ENCODE measurements around the gene WIPF2. TPM values are rescaled to one million over a fixed set of nuclear protein-coding genes. Genes with fewer than 3 reads are reported as not detected.
A peak's percentile ranks its signal among the peaks of the same experiment; 100 is the strongest.

Gene WIPF2
- polyA plus RNA-seq, 1 donor (not counting 4 experiments of a cell fraction or from before 2014, with no cell fraction given) = 8.5 TPM

- H3K27me3 ChIP-seq (ENCODE audit: control insufficient read depth, extremely low read depth, insufficient read depth, low read length) = no peaks in the 10 kb centered on the region
- no peak for DNase-seq (ENCODE audit: low read depth, low spot score)
- H3K9me1 ChIP-seq (ENCODE audit: control insufficient read depth, extremely low read depth, insufficient read depth, low read length) = no peaks in the 10 kb centered on the region
- no peaks in the 10 kb centered on the region for H3K36me3 ChIP-seq (ENCODE audit: control insufficient read depth in 2 of 2, extremely low read depth in 1 of 2, insufficient read depth in 2 of 2, low read length in 2 of 2)
- H3K27ac ChIP-seq (ENCODE audit: control insufficient read depth, insufficient read depth, low read length) = peak overlapping the region; percentile 41
- peaks cover 44% of the 10 kb centered on the region for H3K4me1 ChIP-seq (ENCODE audit: control insufficient read depth, extremely low read depth, insufficient read depth, low read length)
- H3K4me2 ChIP-seq (ENCODE audit: control insufficient read depth, extremely low read depth, insufficient read depth, low read depth, low read length) = peak overlapping the region; percentile 52
- H4K20me1 ChIP-seq (ENCODE audit: control insufficient read depth, extremely low read depth, insufficient read depth, low read length) = no peaks in the 10 kb centered on the region
- no peaks in the 10 kb centered on the region for H3K79me2 ChIP-seq (ENCODE audit: control insufficient read depth, insufficient read depth, low read length)
- peak overlapping the region; percentile 0 for H3K9ac ChIP-seq (ENCODE audit: control insufficient read depth, extremely low read depth, insufficient read depth, low read length)
- H2AFZ ChIP-seq (ENCODE audit: control insufficient read depth, low read length) = no peak overlapping the region
- FAIRE-seq = no peak
- H3K4me3 ChIP-seq (ENCODE audit: control insufficient read depth in 2 of 3, extremely low read depth in 1 of 3, insufficient read depth in 2 of 3, low read depth in 1 of 3, low read length in 3 of 3) = no peak overlapping the region
- no peak for TF ChIP-seq EZH2 (IDR thresholded peaks at IDR 0.05; ENCODE audit: low read length)
- TF ChIP-seq CTCF (optimal IDR thresholded peaks at IDR 0.05 in 1 of 3, IDR thresholded peaks at IDR 0.05 in 1 of 3, conservative IDR thresholded peaks at IDR 0.05 in 1 of 3; ENCODE audit: extremely low read depth in 1 of 3, insufficient read depth in 2 of 3, low read length in 3 of 3) = no peak
- H3K9me3 ChIP-seq (ENCODE audit: control insufficient read depth, low read depth, low read length) = no peaks in the 10 kb centered on the region
- dilution Hi-C loops (cut with MboI; ENCODE audit: extremely low pct_ligation_motif_present, low sequenced_read_pairs) = no loop called here
Measured at GRCh38 chr17:40180694-40181093, 38.4 kb upstream of the WIPF2 start.

DNA sequence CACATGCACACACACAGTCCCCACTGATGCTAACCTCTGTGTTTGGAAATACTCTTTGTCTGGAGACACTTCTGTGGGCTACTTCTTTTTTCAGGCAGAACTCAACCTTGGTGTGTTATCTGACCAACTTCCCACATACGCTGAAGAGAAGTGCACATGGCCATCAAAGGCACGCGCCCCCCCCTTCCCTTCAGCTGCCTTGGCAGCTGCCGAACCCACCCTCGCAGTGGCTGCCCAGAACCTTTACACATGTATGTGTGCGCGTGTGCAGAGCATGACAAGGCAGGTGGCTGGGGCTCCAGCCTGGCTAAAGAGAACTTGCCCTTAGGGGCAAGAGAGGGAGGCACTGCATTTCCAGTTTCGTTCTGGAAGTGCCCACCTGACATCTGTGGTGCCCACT lies 37.9 kb upstream of the WIPF2 start:
- no peaks in the 10 kb centered on the region for H3K9me1 ChIP-seq (ENCODE audit: control insufficient read depth, extremely low read depth, insufficient read depth, low read length)
- no peak overlapping the region for H2AFZ ChIP-seq (ENCODE audit: control insufficient read depth, low read length)
- no peak overlapping the region for H3K4me3 ChIP-seq (ENCODE audit: control insufficient read depth in 2 of 3, extremely low read depth in 1 of 3, insufficient read depth in 2 of 3, low read depth in 1 of 3, low read length in 3 of 3)
- H3K27ac ChIP-seq (ENCODE audit: control insufficient read depth, insufficient read depth, low read length) = no peak overlapping the region
- dilution Hi-C loops (cut with MboI; ENCODE audit: extremely low pct_ligation_motif_present, low sequenced_read_pairs) = no loop called here
- peaks cover 41% of the 10 kb centered on the region for H3K4me1 ChIP-seq (ENCODE audit: control insufficient read depth, extremely low read depth, insufficient read depth, low read length)
- H3K27me3 ChIP-seq (ENCODE audit: control insufficient read depth, extremely low read depth, insufficient read depth, low read length) = no peaks in the 10 kb centered on the region
- FAIRE-seq (no peak), DNase-seq (ENCODE audit: low read depth, low spot score) (no peak)
- no peak for TF ChIP-seq CTCF (optimal IDR thresholded peaks at IDR 0.05 in 1 of 3, IDR thresholded peaks at IDR 0.05 in 1 of 3, conservative IDR thresholded peaks at IDR 0.05 in 1 of 3; ENCODE audit: extremely low read depth in 1 of 3, insufficient read depth in 2 of 3, low read length in 3 of 3)
- no peak for TF ChIP-seq EZH2 (IDR thresholded peaks at IDR 0.05; ENCODE audit: low read length)
- no peak overlapping the region for H3K9ac ChIP-seq (ENCODE audit: control insufficient read depth, extremely low read depth, insufficient read depth, low read length)
- H3K79me2 ChIP-seq (ENCODE audit: control insufficient read depth, insufficient read depth, low read length) = no peaks in the 10 kb centered on the region
- no peaks in the 10 kb centered on the region for H4K20me1 ChIP-seq (ENCODE audit: control insufficient read depth, extremely low read depth, insufficient read depth, low read length)
- H3K36me3 ChIP-seq (ENCODE audit: control insufficient read depth in 2 of 2, extremely low read depth in 1 of 2, insufficient read depth in 2 of 2, low read length in 2 of 2) = no peaks in the 10 kb centered on the region
- no peaks in the 10 kb centered on the region for H3K9me3 ChIP-seq (ENCODE audit: control insufficient read depth, low read depth, low read length)
- no peak overlapping the region for H3K4me2 ChIP-seq (ENCODE audit: control insufficient read depth, extremely low read depth, insufficient read depth, low read depth, low read length)

Measured in keratinocyte (primary cell).